ENCODE measurements around the gene TNFAIP3.
"Not testable (repeated sequence)": the region's sequence is repeated elsewhere in the genome, so short reads cannot be mapped to it uniquely, and the experiment has no call there.

The TNFAIP3 gene

GRCh38 chr6:137866914-137867684 lies at the start of gene TNFAIP3:
Gene TNFAIP3, plus strand, starts transcription at chr6:137867259. Its CDS starts 3,969 bp downstream, at chr6:137871228.
- DNase-seq = peak; percentile 89

- DNase-seq = no peak
These were observed 48.6 kb upstream of the TNFAIP3 start for GRCh38 chr6:137818440-137818839.

GRCh38 chr6:137819740-137820139 lies 47.3 kb upstream of the TNFAIP3 start:
- no peak for DNase-seq

GRCh38 chr6:137820425-137820824 lies 46.6 kb upstream of the TNFAIP3 start:
- no peak for DNase-seq

- no peak for DNase-seq
These were observed 46.1 kb upstream of the TNFAIP3 start for GRCh38 chr6:137820952-137821351.

- no peak for DNase-seq
These were observed 45.6 kb upstream of the TNFAIP3 start for GRCh38 chr6:137821491-137821890.

GRCh38 chr6:137823826-137824555 lies 43.1 kb upstream of the TNFAIP3 start:
- DNase-seq = no peak

GRCh38 chr6:137824556-137824879 lies 42.5 kb upstream of the TNFAIP3 start:
- DNase-seq = no peak

GRCh38 chr6:137824896-137825295 lies 42.2 kb upstream of the TNFAIP3 start:
- no peak for DNase-seq

GRCh38 chr6:137827411-137827940 lies 39.6 kb upstream of the TNFAIP3 start:
- DNase-seq = no peak

GRCh38 chr6:137827977-137828810 lies 38.9 kb upstream of the TNFAIP3 start:
- DNase-seq = no peak

- DNase-seq = no peak
These were observed 37.4 kb upstream of the TNFAIP3 start for GRCh38 chr6:137829641-137830083.

- no peak for DNase-seq
These were observed 36.5 kb upstream of the TNFAIP3 start for GRCh38 chr6:137830511-137830911.

GRCh38 chr6:137832110-137832509 lies 34.9 kb upstream of the TNFAIP3 start:
- no peak for DNase-seq

- DNase-seq = no peak
These were observed 32.6 kb upstream of the TNFAIP3 start for GRCh38 chr6:137834508-137834907.

- no peak for DNase-seq
These were observed 30.3 kb upstream of the TNFAIP3 start for GRCh38 chr6:137836788-137837187.

- DNase-seq = not testable (repeated sequence)
These were observed 29.0 kb upstream of the TNFAIP3 start for GRCh38 chr6:137838090-137838489.

GRCh38 chr6:137838597-137838996 lies 28.5 kb upstream of the TNFAIP3 start:
- not testable (repeated sequence) for DNase-seq

GRCh38 chr6:137839076-137839475 lies 28.0 kb upstream of the TNFAIP3 start:
- no peak for DNase-seq

- DNase-seq = no peak
These were observed 26.8 kb upstream of the TNFAIP3 start for GRCh38 chr6:137840252-137840651.

- DNase-seq = no peak
These were observed 23.8 kb upstream of the TNFAIP3 start for GRCh38 chr6:137843211-137843610.

GRCh38 chr6:137844327-137844726 lies 22.7 kb upstream of the TNFAIP3 start:
- DNase-seq = not testable (repeated sequence)

GRCh38 chr6:137844773-137845172 lies 22.3 kb upstream of the TNFAIP3 start:
- not testable (repeated sequence) for DNase-seq
